Kidney (tissue), 14 donors: Measurements from ENCODE around the gene LRRC26. TPM values are rescaled to one million over a fixed set of nuclear protein-coding genes. Genes with fewer than 3 reads are reported as not detected.

Experiments
- DNase-seq, 5 donors: peaks; one replicate each; pipeline ENCODE4 v3.0.0-alpha.2; 2013 to 2020
- FAIRE-seq: peaks from 2 replicates; lab custom pipeline; 2012; peaks lifted over from hg19 to GRCh38; lab: Jason Lieb, UNC
- H3K27ac ChIP-seq, 2 donors: one replicate each; pipeline ENCODE4 v1.7.0; 2013; ENCODE audit warnings: low read depth in 2 of 2, low read length in 2 of 2, inconsistent platforms in 1 of 2
- H3K27me3 ChIP-seq: one replicate; pipeline ENCODE4 v1.7.1; 2013; ENCODE audit warnings: low read length, inconsistent platforms; ENCODE audit not compliant: control insufficient read depth, insufficient read depth
- H3K36me3 ChIP-seq, 3 donors: one replicate each; pipeline versions ENCODE4 v1.7.0 to v1.7.1; 2013; ENCODE audit warnings: low read length in 3 of 3, control low read depth in 1 of 3, inconsistent platforms in 1 of 3; ENCODE audit not compliant: insufficient read depth in 3 of 3, control insufficient read depth in 2 of 3
- H3K4me1 ChIP-seq, 3 donors: one replicate each; pipeline versions ENCODE4 v1.7.0 to v1.7.1; 2013; ENCODE audit warnings: low read length in 3 of 3, inconsistent platforms in 1 of 3, low read depth in 1 of 3; ENCODE audit not compliant: control insufficient read depth in 2 of 3, insufficient read depth in 2 of 3
- H3K4me3 ChIP-seq, 3 donors: one replicate each; pipeline versions ENCODE4 v1.7.0 to v1.8.1; 2013; ENCODE audit warnings: low read length in 3 of 3, control low read depth in 1 of 3, inconsistent platforms in 1 of 3
- H3K9ac ChIP-seq, 3 donors: one replicate each; pipeline versions ENCODE4 v1.7.0 to v1.7.1; 2013; ENCODE audit warnings: low read length in 3 of 3, control low read depth in 1 of 3, inconsistent platforms in 1 of 3
- H3K9me3 ChIP-seq, 3 donors: one replicate each; pipeline versions ENCODE4 v1.7.0 to v1.7.1; 2013; ENCODE audit warnings: low read length in 3 of 3, control low read depth in 1 of 3, inconsistent platforms in 1 of 3; ENCODE audit not compliant: control insufficient read depth in 2 of 3, insufficient read depth in 1 of 3
- CTCF ChIP-seq: IDR thresholded peaks from 3 replicates; pipeline ENCODE4 v1.5.1; 2012; ENCODE audit warnings: mild to moderate bottlenecking, moderate library complexity, borderline replicate concordance; ENCODE audit not compliant: insufficient read depth; ENCODE audit errors: extremely low read depth
- intact Hi-C: fragments of 100-400 bp; cut with DNase I; formaldehyde crosslinking; loops from one replicate; pipeline ENCODE4 v1.11.1; 2022
- polyA plus RNA-seq: library from polyadenylated mRNA; stranded (reverse); fragments of 350-450 nt; fragmentation: Illumina TruSeq; extraction: RNeasy Lipid Tissue Mini Kit (QIAGEN cat#74804); gene quantifications from one replicate; pipeline ENCODE4 v1.2.3, GENCODE V29; 2014; ENCODE audit warnings: low read depth, low replicate concordance; ENCODE audit not compliant: insufficient read depth
- total RNA-seq: library from RNA; stranded (reverse); fragmentation: NEBNext Ultra II Directional; extraction: Animal tissue kit (Norgen Biotek cat#: 25700); gene quantifications from one replicate; pipeline ENCODE4 v1.2.1, GENCODE V29; 2021
- donor health status: control.
- donor health status: control.
- donor health status: control.
- donor health status: control.
- donor health status: control.
- donor health status: DM: yes; HTN: yes; CAD: no.
- donor health status: Normal renal cell carcinoma (clear cell type).

The LRRC26 gene
- total and polyA plus RNA-seq, 2 donors from 2014 or later = 0.25 TPM; not detected in 1

- peak overlapping the region in 1 of 3 donors; percentile 26 for H3K9ac ChIP-seq
- H3K4me1 ChIP-seq = peaks cover 0 to 52% (median 16%) of the 10 kb centered on the region in 3 donors
- DNase-seq = peak in 3 of 5 donors; percentile 22 to 43 (median 34)
Observed at GRCh38 chr9:137198051-137198901, 28.4 kb upstream of the LRRC26 start.

DNA sequence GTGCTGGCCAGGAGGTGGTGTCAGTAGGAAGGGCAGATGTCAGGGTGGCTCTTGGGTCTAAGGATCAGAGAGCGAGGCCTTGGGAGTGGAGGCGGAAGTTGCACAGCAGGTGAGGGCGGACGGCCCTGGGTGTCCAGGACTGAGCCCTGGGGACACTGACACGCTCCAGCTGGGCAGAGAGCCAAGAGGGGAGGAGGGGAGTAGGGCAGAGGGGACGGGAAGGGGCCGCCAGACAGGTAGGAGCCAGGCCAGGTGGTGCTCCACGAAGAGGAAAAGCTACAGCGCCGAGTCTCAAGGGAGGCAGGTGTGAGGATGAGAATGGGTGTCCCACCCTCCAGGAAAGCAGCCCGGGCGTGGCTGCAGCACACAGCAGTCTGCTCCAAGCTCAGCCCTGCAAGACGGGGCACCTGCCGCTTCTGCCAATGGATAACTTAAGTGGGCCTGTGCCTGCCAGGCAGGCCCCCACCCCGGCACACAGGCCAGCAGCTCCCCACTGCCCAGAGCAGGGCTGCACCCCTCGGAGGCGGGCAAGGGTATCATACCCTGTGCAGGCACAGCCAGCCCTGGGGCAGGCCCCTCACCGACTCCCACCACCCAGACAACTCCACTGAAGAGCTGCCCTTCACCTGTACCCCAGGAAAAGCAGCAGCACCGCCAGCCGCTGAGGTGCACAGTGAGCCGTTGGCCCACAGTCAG is 25.8 kb upstream of the LRRC26 start:
- no peak for FAIRE-seq
- peaks cover 0 to 48% (median 10%) of the 10 kb centered on the region in 3 donors for H3K4me1 ChIP-seq
- H3K9me3 ChIP-seq = no peaks in the 10 kb centered on the region
- peak overlapping the region in 1 of 3 donors; percentile 29 for H3K4me3 ChIP-seq
- H3K27me3 ChIP-seq = no peaks in the 10 kb centered on the region
- intact Hi-C loops = no loop called here
- DNase-seq = no peak
- H3K36me3 ChIP-seq = peaks cover 0 to 8% (median 4%) of the 10 kb centered on the region in 3 donors
- H3K27ac ChIP-seq = peak overlapping the region in 1 of 2 donors; percentile 65
- H3K9ac ChIP-seq = no peak overlapping the region
- no peak for TF ChIP-seq CTCF

More at GRCh38 chr9:137198051-137198901, 28.4 kb upstream of the LRRC26 start:
- no peaks in the 10 kb centered on the region for H3K36me3 ChIP-seq
- H3K9me3 ChIP-seq = no peaks in the 10 kb centered on the region
- peak overlapping the region; percentile 63 to 77 for H3K27ac ChIP-seq
- intact Hi-C loops = no loop called here
- no peak for FAIRE-seq
- H3K27me3 ChIP-seq = no peaks in the 10 kb centered on the region
- no peak for TF ChIP-seq CTCF
- peak overlapping the region in 2 of 3 donors; percentile 48 to 67 for H3K4me3 ChIP-seq

DNA sequence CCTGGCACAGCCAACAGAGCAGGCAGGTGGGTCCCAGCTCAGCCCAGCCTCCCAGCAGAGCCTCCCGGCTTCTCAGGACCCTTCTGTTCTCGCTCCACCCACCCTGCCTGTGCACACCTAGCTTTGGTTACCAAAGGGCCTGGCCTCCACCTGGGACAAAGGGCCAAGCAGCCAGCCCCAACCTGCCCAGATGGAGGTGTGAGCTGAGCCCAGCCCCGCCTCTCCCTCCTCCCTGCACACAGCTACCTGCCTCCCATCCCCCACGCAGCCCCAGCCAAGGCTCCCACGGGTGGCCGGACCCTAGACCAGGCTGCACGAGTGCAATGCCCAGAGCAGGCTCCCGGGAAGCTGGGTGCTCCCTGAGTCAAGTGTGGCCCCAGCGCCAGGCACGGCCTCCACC is 25.1 kb upstream of the LRRC26 start:
- Histone ChIP-seq H3K27me3 (no peaks in the 10 kb centered on the region), H3K4me3 (no peak overlapping the region), H3K4me1 (peaks cover 0 to 55% (median 17%) of the 10 kb centered on the region in 3 donors), H3K9ac (peak overlapping the region in 1 of 3 donors; percentile 19), H3K27ac (peak overlapping the region in 1 of 2 donors; percentile 65), H3K9me3 (no peaks in the 10 kb centered on the region), H3K36me3 (peaks cover 0 to 9% (median 4%) of the 10 kb centered on the region in 3 donors)
- TF ChIP-seq CTCF = no peak
- no peak for DNase-seq
- intact Hi-C loops = no loop called here
- FAIRE-seq = no peak
